Measurements from ENCODE around the gene ZBED2.

Gene ZBED2

DNA sequence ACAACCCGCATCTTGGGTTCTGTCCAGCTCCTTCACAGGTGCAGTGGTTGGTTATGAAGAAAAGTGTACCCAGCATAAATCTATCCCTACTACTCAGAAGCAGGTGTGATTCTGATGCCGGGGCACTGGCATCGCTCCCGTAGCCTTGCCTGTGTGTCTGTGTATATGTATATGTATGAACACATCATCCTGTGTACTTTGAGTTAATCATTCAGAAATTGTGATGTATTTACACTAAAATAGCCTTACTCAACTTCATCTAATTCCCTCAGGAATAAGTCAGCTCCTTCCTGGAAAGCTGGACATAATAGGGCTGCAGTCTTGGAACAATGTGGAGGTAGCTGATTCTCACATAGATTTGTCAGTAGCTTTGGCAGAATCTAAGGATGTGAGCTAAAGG lies 6.7 kb upstream of the ZBED2 start:
- no peak for DNase-seq (ENCODE audit: low read depth in 1 of 2, low spot score in 1 of 2)
- no peaks in the 10 kb centered on the region for H3K27me3 ChIP-seq (ENCODE audit: insufficient read depth, poor library complexity, severe bottlenecking)
- no peak overlapping the region for H3K4me3 ChIP-seq (replicated peaks; ENCODE audit: insufficient read depth, low read length)
- TF ChIP-seq, protein P1, sequence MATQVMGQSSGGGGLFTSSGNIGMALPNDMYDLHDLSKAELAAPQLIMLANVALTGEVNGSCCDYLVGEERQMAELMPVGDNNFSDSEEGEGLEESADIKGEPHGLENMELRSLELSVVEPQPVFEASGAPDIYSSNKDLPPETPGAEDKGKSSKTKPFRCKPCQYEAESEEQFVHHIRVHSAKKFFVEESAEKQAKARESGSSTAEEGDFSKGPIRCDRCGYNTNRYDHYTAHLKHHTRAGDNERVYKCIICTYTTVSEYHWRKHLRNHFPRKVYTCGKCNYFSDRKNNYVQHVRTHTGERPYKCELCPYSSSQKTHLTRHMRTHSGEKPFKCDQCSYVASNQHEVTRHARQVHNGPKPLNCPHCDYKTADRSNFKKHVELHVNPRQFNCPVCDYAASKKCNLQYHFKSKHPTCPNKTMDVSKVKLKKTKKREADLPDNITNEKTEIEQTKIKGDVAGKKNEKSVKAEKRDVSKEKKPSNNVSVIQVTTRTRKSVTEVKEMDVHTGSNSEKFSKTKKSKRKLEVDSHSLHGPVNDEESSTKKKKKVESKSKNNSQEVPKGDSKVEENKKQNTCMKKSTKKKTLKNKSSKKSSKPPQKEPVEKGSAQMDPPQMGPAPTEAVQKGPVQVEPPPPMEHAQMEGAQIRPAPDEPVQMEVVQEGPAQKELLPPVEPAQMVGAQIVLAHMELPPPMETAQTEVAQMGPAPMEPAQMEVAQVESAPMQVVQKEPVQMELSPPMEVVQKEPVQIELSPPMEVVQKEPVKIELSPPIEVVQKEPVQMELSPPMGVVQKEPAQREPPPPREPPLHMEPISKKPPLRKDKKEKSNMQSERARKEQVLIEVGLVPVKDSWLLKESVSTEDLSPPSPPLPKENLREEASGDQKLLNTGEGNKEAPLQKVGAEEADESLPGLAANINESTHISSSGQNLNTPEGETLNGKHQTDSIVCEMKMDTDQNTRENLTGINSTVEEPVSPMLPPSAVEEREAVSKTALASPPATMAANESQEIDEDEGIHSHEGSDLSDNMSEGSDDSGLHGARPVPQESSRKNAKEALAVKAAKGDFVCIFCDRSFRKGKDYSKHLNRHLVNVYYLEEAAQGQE (IDR thresholded peaks at IDR 0.05; ENCODE audit: insufficient replicate concordance, low read depth): no peak
- TF ChIP-seq SPI1 (IDR thresholded peaks at IDR 0.05; ENCODE audit: borderline replicate concordance, low read depth) (no peak), POLR2AphosphoS5 (IDR thresholded peaks at IDR 0.05; ENCODE audit: low read depth) (no peak)
- H3K27ac ChIP-seq (replicated peaks): no peak overlapping the region

DNA sequence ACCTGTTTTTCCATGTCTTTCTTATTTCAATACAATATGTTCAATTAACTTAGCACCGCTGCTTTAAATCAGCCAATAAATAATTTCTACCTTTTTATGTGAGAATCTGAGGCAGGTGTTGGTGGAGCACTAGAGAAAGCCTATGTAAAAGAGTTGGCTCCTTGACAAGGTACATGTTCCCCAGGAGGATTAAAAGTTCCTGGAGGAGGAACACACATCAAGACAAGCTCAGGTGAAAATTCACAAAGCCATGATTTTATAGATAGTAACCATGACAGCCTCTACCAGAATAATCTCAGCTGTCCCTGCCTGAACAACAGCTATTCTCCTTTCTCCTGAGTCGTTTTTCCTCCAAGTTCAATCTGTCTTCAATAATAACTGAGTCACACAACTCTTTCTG lies 3.4 kb upstream of the ZBED2 start:
- TF ChIP-seq POLR2AphosphoS5 (IDR thresholded peaks at IDR 0.05; ENCODE audit: low read depth) (no peak), SPI1 (IDR thresholded peaks at IDR 0.05; ENCODE audit: borderline replicate concordance, low read depth) (no peak), GABPA (IDR thresholded peaks at IDR 0.05; ENCODE audit: low read depth) (no peak)
- TF ChIP-seq, protein P1 (IDR thresholded peaks at IDR 0.05; ENCODE audit: insufficient replicate concordance, low read depth): no peak
- TF ChIP-seq, protein P2, sequence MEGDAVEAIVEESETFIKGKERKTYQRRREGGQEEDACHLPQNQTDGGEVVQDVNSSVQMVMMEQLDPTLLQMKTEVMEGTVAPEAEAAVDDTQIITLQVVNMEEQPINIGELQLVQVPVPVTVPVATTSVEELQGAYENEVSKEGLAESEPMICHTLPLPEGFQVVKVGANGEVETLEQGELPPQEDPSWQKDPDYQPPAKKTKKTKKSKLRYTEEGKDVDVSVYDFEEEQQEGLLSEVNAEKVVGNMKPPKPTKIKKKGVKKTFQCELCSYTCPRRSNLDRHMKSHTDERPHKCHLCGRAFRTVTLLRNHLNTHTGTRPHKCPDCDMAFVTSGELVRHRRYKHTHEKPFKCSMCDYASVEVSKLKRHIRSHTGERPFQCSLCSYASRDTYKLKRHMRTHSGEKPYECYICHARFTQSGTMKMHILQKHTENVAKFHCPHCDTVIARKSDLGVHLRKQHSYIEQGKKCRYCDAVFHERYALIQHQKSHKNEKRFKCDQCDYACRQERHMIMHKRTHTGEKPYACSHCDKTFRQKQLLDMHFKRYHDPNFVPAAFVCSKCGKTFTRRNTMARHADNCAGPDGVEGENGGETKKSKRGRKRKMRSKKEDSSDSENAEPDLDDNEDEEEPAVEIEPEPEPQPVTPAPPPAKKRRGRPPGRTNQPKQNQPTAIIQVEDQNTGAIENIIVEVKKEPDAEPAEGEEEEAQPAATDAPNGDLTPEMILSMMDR (IDR thresholded peaks at IDR 0.05; ENCODE audit: insufficient read depth, low read length): no peak
- no peak overlapping the region for H3K27ac ChIP-seq (replicated peaks)
- no peaks in the 10 kb centered on the region for H3K27me3 ChIP-seq (ENCODE audit: insufficient read depth, poor library complexity, severe bottlenecking)
- no peak for DNase-seq (ENCODE audit: low read depth in 1 of 2, low spot score in 1 of 2)
- H3K4me3 ChIP-seq (replicated peaks; ENCODE audit: insufficient read depth, low read length): no peak overlapping the region

DNA sequence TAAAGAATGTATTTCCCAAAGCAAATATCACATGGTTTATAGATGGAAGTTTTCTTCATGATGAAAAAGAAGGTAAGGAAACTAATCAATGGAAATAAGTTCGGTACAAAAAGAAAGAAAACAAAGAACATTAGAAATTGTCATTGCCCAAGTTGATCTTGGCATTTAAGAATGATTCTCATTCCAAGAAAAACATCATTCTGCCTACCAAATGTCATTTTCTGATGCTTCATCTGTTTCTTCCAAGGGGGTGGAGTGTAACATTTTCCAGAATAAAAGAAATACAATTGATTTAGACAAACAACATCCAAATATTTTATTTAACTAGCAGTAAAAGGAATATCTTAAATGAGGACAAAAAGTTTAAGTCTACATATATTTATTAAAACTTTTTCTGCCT lies 3.0 kb upstream of the ZBED2 start:
- no peaks in the 10 kb centered on the region for H3K27me3 ChIP-seq (ENCODE audit: insufficient read depth, poor library complexity, severe bottlenecking)
- TF ChIP-seq, protein P1 (IDR thresholded peaks at IDR 0.05; ENCODE audit: insufficient replicate concordance, low read depth): no peak
- H3K27ac ChIP-seq (replicated peaks): no peak overlapping the region
- H3K4me3 ChIP-seq (replicated peaks; ENCODE audit: insufficient read depth, low read length): no peak overlapping the region
- no peak for DNase-seq (ENCODE audit: low read depth in 1 of 2, low spot score in 1 of 2)

DNA sequence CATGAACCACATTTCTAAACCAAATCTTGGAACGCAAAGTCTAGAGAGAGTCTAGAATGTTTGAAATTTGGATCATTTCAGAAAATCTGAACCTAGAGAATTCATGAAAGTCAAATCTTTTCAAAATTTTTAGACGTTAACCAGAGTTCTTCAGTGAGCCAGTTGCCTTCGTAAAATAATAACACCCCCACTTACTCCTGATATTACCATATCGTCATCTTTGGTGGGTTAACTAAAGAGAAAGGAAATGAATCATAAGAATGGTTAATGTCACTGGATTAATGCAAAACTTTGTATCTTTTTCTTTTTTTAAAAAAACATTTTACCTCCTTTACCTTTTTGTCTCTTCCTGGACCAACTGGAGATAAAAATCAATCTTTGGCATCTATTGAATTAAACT lies 1.2 kb upstream of the ZBED2 start:
- TF ChIP-seq SPI1 (IDR thresholded peaks at IDR 0.05; ENCODE audit: borderline replicate concordance, low read depth) (no peak), POLR2AphosphoS5 (IDR thresholded peaks at IDR 0.05; ENCODE audit: low read depth) (no peak), GABPA (IDR thresholded peaks at IDR 0.05; ENCODE audit: low read depth) (no peak)
- TF ChIP-seq, protein P1 (IDR thresholded peaks at IDR 0.05; ENCODE audit: insufficient replicate concordance, low read depth): no peak
- TF ChIP-seq, protein P2 (IDR thresholded peaks at IDR 0.05; ENCODE audit: insufficient read depth, low read length): no peak
- no peak for DNase-seq (ENCODE audit: low read depth in 1 of 2, low spot score in 1 of 2)
- H3K27ac ChIP-seq (replicated peaks): no peak overlapping the region
- H3K27me3 ChIP-seq (ENCODE audit: insufficient read depth, poor library complexity, severe bottlenecking): no peaks in the 10 kb centered on the region
- H3K4me3 ChIP-seq (replicated peaks; ENCODE audit: insufficient read depth, low read length): no peak overlapping the region

All from HL-60 (cell line).